ENCODE results near the gene TRAF3IP3.

DNA sequence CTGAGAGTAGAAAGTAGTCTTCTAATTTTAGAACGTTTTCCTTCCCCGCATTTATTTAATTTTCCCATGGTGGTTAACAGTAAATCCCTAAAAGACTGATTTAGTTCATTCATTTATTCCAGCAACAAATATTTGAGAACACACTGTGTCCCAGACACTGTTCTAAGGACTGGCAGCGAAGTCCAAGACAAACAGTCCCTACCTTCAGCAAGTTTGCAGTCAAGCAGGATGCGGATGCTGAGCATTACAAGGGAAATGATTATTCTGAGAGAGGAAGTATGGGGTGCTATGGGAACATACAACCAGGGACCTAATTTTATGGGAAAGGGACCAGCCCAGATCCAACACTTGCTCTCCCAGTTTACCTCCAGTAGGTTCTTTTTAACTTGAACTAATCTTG, 29.7 kb downstream of the TRAF3IP3 start:
- TF ChIP-seq CTCF (IDR thresholded peaks at IDR 0.05; ENCODE audit: extremely low read depth in 1 of 2, insufficient read depth in 1 of 2, low read depth in 1 of 2, low read length in 2 of 2), result no peak
- TF ChIP-seq POLR2A (IDR thresholded peaks at IDR 0.05; ENCODE audit: low read depth, low read length), result no peak
- no peak for TF ChIP-seq MAX (IDR thresholded peaks at IDR 0.05; ENCODE audit: insufficient read depth, insufficient read length)
- no peak for TF ChIP-seq EZH2 (IDR thresholded peaks at IDR 0.05; ENCODE audit: borderline replicate concordance, low read depth, low read length, severe bottlenecking)
